Measurements from ENCODE around the gene C11orf16.

DNA sequence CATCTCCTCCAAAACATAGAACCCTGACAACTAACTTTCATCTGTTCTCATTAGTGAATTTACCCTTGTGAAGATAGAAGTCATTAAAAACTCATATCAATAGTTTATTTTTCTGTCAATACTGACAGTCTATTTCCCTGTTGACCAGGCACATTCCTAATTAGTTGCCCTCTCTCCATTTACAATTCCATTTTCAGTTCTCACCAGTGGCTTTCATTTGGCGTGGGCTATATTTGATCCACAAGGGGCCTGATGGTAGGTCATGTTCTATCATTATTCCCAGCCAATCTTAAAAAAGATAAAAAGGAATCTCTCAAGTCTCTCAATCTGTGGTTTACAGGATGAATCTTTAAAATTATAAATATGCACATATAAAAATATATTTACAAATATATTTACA is 25.6 kb downstream of the C11orf16 start:
- TF ChIP-seq, protein P1, sequence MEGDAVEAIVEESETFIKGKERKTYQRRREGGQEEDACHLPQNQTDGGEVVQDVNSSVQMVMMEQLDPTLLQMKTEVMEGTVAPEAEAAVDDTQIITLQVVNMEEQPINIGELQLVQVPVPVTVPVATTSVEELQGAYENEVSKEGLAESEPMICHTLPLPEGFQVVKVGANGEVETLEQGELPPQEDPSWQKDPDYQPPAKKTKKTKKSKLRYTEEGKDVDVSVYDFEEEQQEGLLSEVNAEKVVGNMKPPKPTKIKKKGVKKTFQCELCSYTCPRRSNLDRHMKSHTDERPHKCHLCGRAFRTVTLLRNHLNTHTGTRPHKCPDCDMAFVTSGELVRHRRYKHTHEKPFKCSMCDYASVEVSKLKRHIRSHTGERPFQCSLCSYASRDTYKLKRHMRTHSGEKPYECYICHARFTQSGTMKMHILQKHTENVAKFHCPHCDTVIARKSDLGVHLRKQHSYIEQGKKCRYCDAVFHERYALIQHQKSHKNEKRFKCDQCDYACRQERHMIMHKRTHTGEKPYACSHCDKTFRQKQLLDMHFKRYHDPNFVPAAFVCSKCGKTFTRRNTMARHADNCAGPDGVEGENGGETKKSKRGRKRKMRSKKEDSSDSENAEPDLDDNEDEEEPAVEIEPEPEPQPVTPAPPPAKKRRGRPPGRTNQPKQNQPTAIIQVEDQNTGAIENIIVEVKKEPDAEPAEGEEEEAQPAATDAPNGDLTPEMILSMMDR (IDR thresholded peaks at IDR 0.05; ENCODE audit: poor library complexity): no peak
- TF ChIP-seq EZH2 (IDR thresholded peaks at IDR 0.05; ENCODE audit: borderline replicate concordance) (no peak), EZH2phosphoT487 (IDR thresholded peaks at IDR 0.05; ENCODE audit: low read depth, severe bottlenecking, unreplicated experiment) (no peak)
